OCI-LY3 (cell line): ENCODE data around the gene SH2D6.
"Not testable (repeated sequence)": the region's sequence is repeated elsewhere in the genome, so short reads cannot be mapped to it uniquely, and the experiment has no call there.

Experiments used
- H2AFZ ChIP-seq: fragments of 200-600, 300-600 bp; shearing (Covaris generic); 2 replicates; pipeline ENCODE4 v1.6.0; 2014; ENCODE audit warnings: antibody characterized with exemption, low read depth, low read length
- H3K27ac ChIP-seq: fragments of 200-600, 300-600 bp; sonication (generic); 2 replicates; pipeline ENCODE4 v1.5.1; 2014; ENCODE audit warnings: mild to moderate bottlenecking, low read length, moderate library complexity, mixed read lengths
- H3K27me3 ChIP-seq: fragments of 200-600, 300-600 bp; sonication (generic); 2 replicates; pipeline ENCODE4 v1.6.1; 2014; ENCODE audit warnings: low read depth, low read length, mixed read lengths
- H3K36me3 ChIP-seq: fragments of 200-600, 300-600 bp; sonication (generic); replicated peaks from 2 replicates; pipeline ENCODE3; 2014; ENCODE audit warnings: low read depth, low read length, mixed read lengths
- H3K4me1 ChIP-seq: fragments of 300-600, 200-600 bp; sonication (generic); 2 replicates; pipeline ENCODE4 v1.6.1; 2014; ENCODE audit warnings: low read length, mixed read lengths
- H3K4me2 ChIP-seq: fragments of 200-600, 300-600 bp; sonication (generic); 2 replicates; pipeline ENCODE4 v1.6.1; 2014; ENCODE audit warnings: low read length, mixed read lengths
- H3K4me3 ChIP-seq: fragments of 300-600, 200-600 bp; sonication (generic); 2 replicates; pipeline ENCODE4 v1.5.1; 2014; ENCODE audit warnings: antibody characterized with exemption, mild to moderate bottlenecking, low read length, moderate library complexity
- H3K79me2 ChIP-seq: fragments of 300-600, 200-600 bp; shearing (Covaris generic); 2 replicates; pipeline ENCODE4 v1.6.1; 2014; ENCODE audit warnings: mild to moderate bottlenecking, low read length, mixed read lengths
- H3K9ac ChIP-seq: fragments of 300-600, 200-600 bp; shearing (Covaris generic); 2 replicates; pipeline ENCODE4 v1.6.0; 2014; ENCODE audit warnings: mild to moderate bottlenecking, low read length, moderate library complexity
- H3K9me3 ChIP-seq: fragments of 200-600, 300-600 bp; shearing (Covaris generic); 2 replicates; pipeline ENCODE4 v1.6.1; 2014; ENCODE audit warnings: low read length, mixed read lengths; ENCODE audit not compliant: insufficient read depth
- H4K20me1 ChIP-seq: fragments of 200-600, 300-600 bp; sonication (generic); 2 replicates; pipeline ENCODE4 v1.6.1; 2016; ENCODE audit warnings: low read length, mixed read lengths; ENCODE audit not compliant: insufficient read depth
- EZH2phosphoT487 ChIP-seq: fragments of 200-600 bp; shearing (Covaris generic); IDR thresholded peaks from 2 replicates; pipeline ENCODE4 v1.6.1; 2018; ENCODE audit warnings: antibody characterized with exemption, mixed run types, low read depth
- TF ChIP-seq, protein P1 (sequence below): fragments of 200-600, 300-600 bp; sonication (generic); IDR thresholded peaks from 2 replicates; pipeline ENCODE4 v1.5.1; 2014; ENCODE audit warnings: antibody characterized with exemption, low read length, low read depth

Gene SH2D6

DNA sequence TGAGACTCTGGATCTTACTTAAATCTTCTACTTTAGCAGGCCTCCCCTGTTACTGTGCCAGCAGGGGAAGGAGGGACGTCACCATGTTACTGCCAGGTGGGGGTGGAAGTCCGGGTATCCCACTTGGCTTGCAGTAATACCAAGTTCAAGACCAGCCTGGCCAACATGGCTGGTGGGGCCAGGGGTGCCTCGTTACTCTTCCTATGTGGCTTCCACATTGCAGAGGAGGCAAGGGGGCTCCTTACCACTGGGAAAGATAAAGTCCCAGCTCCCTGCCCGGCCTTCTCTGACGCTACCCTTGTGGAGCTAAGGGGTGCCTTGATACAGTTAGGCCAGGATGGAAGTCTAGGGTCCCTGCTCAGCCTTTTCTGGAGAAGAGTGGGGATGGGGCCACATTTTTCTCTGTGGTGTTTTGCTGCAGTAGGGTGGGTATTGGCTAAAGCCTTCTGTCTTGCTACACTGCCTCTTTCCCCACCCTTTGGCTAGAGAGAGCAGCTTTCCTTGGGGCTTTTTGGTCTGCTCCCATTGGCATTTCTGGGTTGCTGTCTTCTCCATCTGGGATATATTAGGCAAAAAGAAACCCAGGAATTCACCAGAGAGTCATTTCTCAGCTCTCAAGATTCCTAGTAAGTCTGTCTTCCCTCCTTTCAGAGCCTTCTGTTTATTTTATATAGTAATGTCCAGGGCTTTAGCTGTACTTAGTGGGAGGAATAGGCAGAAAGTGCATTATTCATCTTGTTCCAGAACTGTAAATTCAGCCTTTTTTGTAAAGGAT lies 42.0 kb upstream of the SH2D6 start:
- Histone ChIP-seq H3K4me3 (no peak overlapping the region), H3K4me1 (no peaks in the 10 kb centered on the region), H2AFZ (no peak overlapping the region), H3K36me3 (peaks cover 13% of the 10 kb centered on the region), H3K27ac (no peak overlapping the region), H4K20me1 (no peaks in the 10 kb centered on the region), H3K27me3 (no peaks in the 10 kb centered on the region), H3K4me2 (no peak overlapping the region), H3K79me2 (no peaks in the 10 kb centered on the region), H3K9ac (no peak overlapping the region), H3K9me3 (0 out of 2 replicates have a peak, but pooled peaks cover 3% of the 10 kb centered on the region)
- no peak for TF ChIP-seq EZH2phosphoT487
- TF ChIP-seq, protein P1, sequence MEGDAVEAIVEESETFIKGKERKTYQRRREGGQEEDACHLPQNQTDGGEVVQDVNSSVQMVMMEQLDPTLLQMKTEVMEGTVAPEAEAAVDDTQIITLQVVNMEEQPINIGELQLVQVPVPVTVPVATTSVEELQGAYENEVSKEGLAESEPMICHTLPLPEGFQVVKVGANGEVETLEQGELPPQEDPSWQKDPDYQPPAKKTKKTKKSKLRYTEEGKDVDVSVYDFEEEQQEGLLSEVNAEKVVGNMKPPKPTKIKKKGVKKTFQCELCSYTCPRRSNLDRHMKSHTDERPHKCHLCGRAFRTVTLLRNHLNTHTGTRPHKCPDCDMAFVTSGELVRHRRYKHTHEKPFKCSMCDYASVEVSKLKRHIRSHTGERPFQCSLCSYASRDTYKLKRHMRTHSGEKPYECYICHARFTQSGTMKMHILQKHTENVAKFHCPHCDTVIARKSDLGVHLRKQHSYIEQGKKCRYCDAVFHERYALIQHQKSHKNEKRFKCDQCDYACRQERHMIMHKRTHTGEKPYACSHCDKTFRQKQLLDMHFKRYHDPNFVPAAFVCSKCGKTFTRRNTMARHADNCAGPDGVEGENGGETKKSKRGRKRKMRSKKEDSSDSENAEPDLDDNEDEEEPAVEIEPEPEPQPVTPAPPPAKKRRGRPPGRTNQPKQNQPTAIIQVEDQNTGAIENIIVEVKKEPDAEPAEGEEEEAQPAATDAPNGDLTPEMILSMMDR = no peak

DNA sequence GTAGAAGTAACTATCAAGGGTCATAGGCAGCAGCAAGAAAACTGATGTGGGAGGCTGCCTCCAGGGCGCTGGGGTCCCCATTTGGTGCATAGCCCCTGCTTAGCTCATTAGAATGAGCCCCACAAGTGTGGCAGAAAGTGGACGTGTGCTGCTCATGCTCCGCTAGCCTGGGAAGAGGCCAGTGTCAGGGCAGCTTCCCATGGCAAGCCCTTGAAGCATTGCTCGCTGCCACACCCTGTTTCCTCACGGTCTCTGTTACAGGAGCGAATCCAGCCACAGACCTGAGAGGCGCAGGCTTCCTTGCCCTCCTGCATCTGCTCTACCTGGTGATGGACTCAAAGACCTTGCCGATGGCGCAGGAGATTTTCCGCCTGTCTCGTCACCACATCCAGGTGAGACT lies 41.4 kb upstream of the SH2D6 start:
- H3K36me3 ChIP-seq = peaks cover 14% of the 10 kb centered on the region
- H3K27ac ChIP-seq = no peak overlapping the region
- no peak overlapping the region for H3K4me3 ChIP-seq
- TF ChIP-seq EZH2phosphoT487 = no peak
- TF ChIP-seq, protein P1 = no peak
- no peak overlapping the region for H2AFZ ChIP-seq
- no peaks in the 10 kb centered on the region for H3K79me2 ChIP-seq
- no peak overlapping the region for H3K9ac ChIP-seq
- no peaks in the 10 kb centered on the region for H4K20me1 ChIP-seq
- H3K9me3 ChIP-seq = 0 out of 2 replicates have a peak, but pooled peaks cover 3% of the 10 kb centered on the region
- H3K27me3 ChIP-seq = no peaks in the 10 kb centered on the region
- H3K4me2 ChIP-seq = no peak overlapping the region
- H3K4me1 ChIP-seq = no peaks in the 10 kb centered on the region

DNA sequence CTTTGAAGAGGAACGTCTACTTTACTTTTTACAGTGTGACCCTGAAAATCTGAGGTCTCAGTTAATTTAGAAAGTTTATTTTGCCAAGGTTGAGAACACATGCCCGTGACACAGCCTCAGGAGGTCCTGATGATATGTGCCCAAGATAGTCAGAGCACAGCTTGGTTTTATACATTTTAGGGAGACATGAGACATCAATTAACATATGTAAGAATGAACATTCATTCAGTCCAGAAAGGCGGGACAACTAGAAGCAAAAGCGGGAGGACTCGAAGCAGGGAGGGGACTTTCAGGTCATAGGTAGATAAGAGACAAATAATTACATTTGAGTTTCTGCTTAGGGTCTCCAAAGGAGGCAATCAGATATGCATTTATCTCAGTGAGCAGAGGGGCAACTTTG lies 40.3 kb upstream of the SH2D6 start:
- Histone ChIP-seq H3K27ac (no peak overlapping the region), H3K9me3 (0 out of 2 replicates have a peak, but pooled peaks cover 3% of the 10 kb centered on the region), H3K36me3 (peaks cover 14% of the 10 kb centered on the region), H3K4me1 (no peaks in the 10 kb centered on the region), H2AFZ (no peak overlapping the region), H3K27me3 (no peaks in the 10 kb centered on the region), H4K20me1 (no peaks in the 10 kb centered on the region), H3K79me2 (no peaks in the 10 kb centered on the region), H3K9ac (no peak overlapping the region), H3K4me3 (no peak overlapping the region), H3K4me2 (no peak overlapping the region)
- TF ChIP-seq, protein P1 = no peak
- TF ChIP-seq EZH2phosphoT487 = no peak

DNA sequence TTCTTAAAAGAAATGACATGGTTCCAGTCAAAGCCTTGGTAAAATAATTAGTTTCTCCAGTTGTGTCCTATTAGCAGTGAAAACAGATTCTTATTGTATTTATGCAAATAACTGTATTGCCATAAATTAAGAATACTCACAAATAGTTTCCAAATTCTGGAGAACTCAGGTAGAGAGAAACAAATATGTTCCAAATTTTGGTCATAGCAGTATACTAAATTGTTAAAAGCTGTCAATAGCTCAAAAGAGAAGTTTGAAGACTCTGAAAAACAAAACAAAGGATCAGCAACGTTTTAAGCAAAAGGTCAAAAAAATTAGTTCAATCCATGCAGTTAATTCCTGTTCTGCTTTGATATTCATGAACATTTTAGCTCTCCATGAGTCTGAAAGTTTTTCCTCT lies 38.5 kb upstream of the SH2D6 start:
- H3K4me2 ChIP-seq = no peak overlapping the region
- 0 out of 2 replicates have a peak, but pooled peaks cover 3% of the 10 kb centered on the region for H3K9me3 ChIP-seq
- H3K4me3 ChIP-seq = no peak overlapping the region
- H3K79me2 ChIP-seq = no peaks in the 10 kb centered on the region
- H3K4me1 ChIP-seq = no peaks in the 10 kb centered on the region
- H2AFZ ChIP-seq = no peak overlapping the region
- no peak overlapping the region for H3K9ac ChIP-seq
- no peak for TF ChIP-seq EZH2phosphoT487
- TF ChIP-seq, protein P1 = no peak
- no peak overlapping the region for H3K27ac ChIP-seq
- H3K36me3 ChIP-seq = peaks cover 14% of the 10 kb centered on the region
- no peaks in the 10 kb centered on the region for H3K27me3 ChIP-seq
- H4K20me1 ChIP-seq = no peaks in the 10 kb centered on the region

DNA sequence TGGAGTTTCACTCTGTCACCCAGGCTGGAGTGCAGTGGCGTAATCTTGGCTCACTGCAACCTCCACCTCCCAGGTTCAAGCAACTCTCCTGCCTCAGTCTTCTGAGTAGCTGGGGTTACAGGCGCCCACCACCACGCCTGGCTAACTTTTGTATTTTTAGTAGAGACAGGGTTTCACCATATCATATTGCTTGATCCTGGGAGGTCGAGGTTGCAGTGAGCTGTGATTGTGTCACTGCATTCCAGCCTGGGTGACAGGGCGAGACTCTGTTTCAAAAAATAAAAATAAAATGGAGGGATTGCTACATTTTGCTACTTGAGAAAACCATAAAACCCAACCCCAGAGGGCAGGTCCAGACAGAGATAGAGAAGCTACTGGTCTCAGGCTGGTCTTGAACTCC lies 35.4 kb upstream of the SH2D6 start:
- H3K9me3 ChIP-seq, H3K27me3 ChIP-seq, H3K79me2 ChIP-seq, H3K27ac ChIP-seq, H4K20me1 ChIP-seq, H3K4me1 ChIP-seq, H2AFZ ChIP-seq, H3K9ac ChIP-seq, H3K4me2 ChIP-seq, H3K4me3 ChIP-seq: not testable (repeated sequence)
- H3K36me3 ChIP-seq = peaks cover 16% of the 10 kb centered on the region
